ENCODE measurements around the gene SCN5A. TPM values are rescaled to one million over a fixed set of nuclear protein-coding genes. Genes with fewer than 3 reads are reported as not detected.

The SCN5A gene
- total RNA-seq, 2 donors from 2014 or later = 4.5 to 5.6 TPM

- peaks cover 7% of the 10 kb centered on the region for H3K9me3 ChIP-seq (ENCODE audit: control insufficient read depth, low read length)
- no peak for DNase-seq
- TF ChIP-seq CTCF (conservative IDR thresholded peaks at IDR 0.05) = no peak
- H3K9me3 Mint-ChIP-seq = peaks cover 6% of the 10 kb centered on the region
- H3K4me1 ChIP-seq (ENCODE audit: control insufficient read depth, insufficient read depth, low read length) = peaks cover 10% of the 10 kb centered on the region
- no peak overlapping the region for H3K9ac ChIP-seq (ENCODE audit: extremely low read depth, low read length, poor library complexity, severe bottlenecking)
- 92% methylated on average over 5 of the region's 5 CpGs; no CpG with 5 or more reads in 1 of the 2 experiments for WGBS, 2 experiments (ENCODE audit: insufficient coverage in 1 of 2, insufficient read length in 1 of 2)
- no peak overlapping the region for H3K27ac Mint-ChIP-seq
- H3K36me3 ChIP-seq (ENCODE audit: control insufficient read depth, insufficient read depth, low read length) = no peaks in the 10 kb centered on the region
- peaks cover 13% of the 10 kb centered on the region for H3K27me3 Mint-ChIP-seq (ENCODE audit: insufficient read depth)
- H3K27me3 ChIP-seq (ENCODE audit: control insufficient read depth, insufficient read depth, low read length, poor library complexity, severe bottlenecking) = no peaks in the 10 kb centered on the region
- H3K36me3 Mint-ChIP-seq (ENCODE audit: low read depth) = no peaks in the 10 kb centered on the region
- peaks cover 10% of the 10 kb centered on the region for H3K4me1 Mint-ChIP-seq
- H3K27ac ChIP-seq (ENCODE audit: low read depth, low read length) = no peak overlapping the region
- H3K4me3 ChIP-seq (ENCODE audit: low read length) = no peak overlapping the region
- no peak overlapping the region for H3K4me3 Mint-ChIP-seq
Observed at GRCh38 chr3:38576131-38576525, 73.4 kb downstream of the SCN5A start.

GRCh38 chr3:38575279-38575843 lies 74.1 kb downstream of the SCN5A start:
- no peaks in the 10 kb centered on the region for H3K36me3 ChIP-seq (ENCODE audit: control insufficient read depth, insufficient read depth, low read length)
- Mint-ChIP-seq H3K27ac (no peak overlapping the region), H3K4me1 (peaks cover 9% of the 10 kb centered on the region), H3K4me3 (no peak overlapping the region), H3K36me3 (ENCODE audit: low read depth) (no peaks in the 10 kb centered on the region), H3K9me3 (peaks cover 6% of the 10 kb centered on the region), H3K27me3 (ENCODE audit: insufficient read depth) (peaks cover 13% of the 10 kb centered on the region)
- TF ChIP-seq CTCF (conservative IDR thresholded peaks at IDR 0.05) = no peak
- no peaks in the 10 kb centered on the region for H3K27me3 ChIP-seq (ENCODE audit: control insufficient read depth, insufficient read depth, low read length, poor library complexity, severe bottlenecking)
- H3K9ac ChIP-seq (ENCODE audit: extremely low read depth, low read length, poor library complexity, severe bottlenecking) = no peak overlapping the region
- 96 to 100% methylated on average over 3 to 18 of the region's 18 CpGs for WGBS, 2 experiments (ENCODE audit: insufficient coverage in 1 of 2, insufficient read length in 1 of 2)
- H3K4me3 ChIP-seq (ENCODE audit: low read length) = no peak overlapping the region
- DNase-seq = peak; percentile 42
- H3K9me3 ChIP-seq (ENCODE audit: control insufficient read depth, low read length) = peaks cover 7% of the 10 kb centered on the region
- peaks cover 6% of the 10 kb centered on the region for H3K4me1 ChIP-seq (ENCODE audit: control insufficient read depth, insufficient read depth, low read length)
- H3K27ac ChIP-seq (ENCODE audit: low read depth, low read length) = no peak overlapping the region

- H3K27me3 Mint-ChIP-seq (ENCODE audit: insufficient read depth) = peaks cover 13% of the 10 kb centered on the region
- peaks cover 1% of the 10 kb centered on the region for H3K4me1 Mint-ChIP-seq
- H3K9me3 ChIP-seq (ENCODE audit: control insufficient read depth, low read length) = peaks cover 7% of the 10 kb centered on the region
- H3K4me1 ChIP-seq (ENCODE audit: control insufficient read depth, insufficient read depth, low read length) = peaks cover 2% of the 10 kb centered on the region
- no peak overlapping the region for H3K9ac ChIP-seq (ENCODE audit: extremely low read depth, low read length, poor library complexity, severe bottlenecking)
- no peak for TF ChIP-seq CTCF (conservative IDR thresholded peaks at IDR 0.05)
- no peaks in the 10 kb centered on the region for H3K27me3 ChIP-seq (ENCODE audit: control insufficient read depth, insufficient read depth, low read length, poor library complexity, severe bottlenecking)
- H3K36me3 Mint-ChIP-seq (ENCODE audit: low read depth) = no peaks in the 10 kb centered on the region
- no peak overlapping the region for H3K27ac Mint-ChIP-seq
- no peak overlapping the region for H3K4me3 Mint-ChIP-seq
- peak; percentile 53 for DNase-seq
- H3K9me3 Mint-ChIP-seq = peaks cover 6% of the 10 kb centered on the region
- WGBS, 2 experiments (ENCODE audit: insufficient coverage in 1 of 2, insufficient read length in 1 of 2) = 89 to 94% methylated on average over 5 to 6 of the region's 6 CpGs
- no peaks in the 10 kb centered on the region for H3K36me3 ChIP-seq (ENCODE audit: control insufficient read depth, insufficient read depth, low read length)
- no peak overlapping the region for H3K27ac ChIP-seq (ENCODE audit: low read depth, low read length)
- H3K4me3 ChIP-seq (ENCODE audit: low read length) = no peak overlapping the region
Observed at GRCh38 chr3:38574411-38575278, 74.8 kb downstream of the SCN5A start.

Measured in endodermal cell (in vitro differentiated cells).